NCI-H345 treated with DMSO at 0.1 percent for 48 hours (cell line): ENCODE results near the gene AFAP1.

Experiments used
- DNase-seq: peaks from one replicate; lab custom pipeline; 2025; ENCODE audit not compliant: unreplicated experiment; lab: John Stamatoyannopoulos, UW

AFAP1 gene

GRCh38 chr4:7939377-7940108, at the start of gene AFAP1:
AFAP1 (minus strand) TSS chr4:7939861; CDS start chr4:7872078, 67,783 bp downstream.
- DNase-seq: peak; percentile 42

GRCh38 chr4:7988437-7988836, 48.8 kb upstream of the AFAP1 start:
- DNase-seq: no peak

- DNase-seq: peak; percentile 33
Observed at GRCh38 chr4:7987148-7987989, 47.7 kb upstream of the AFAP1 start.

DNA sequence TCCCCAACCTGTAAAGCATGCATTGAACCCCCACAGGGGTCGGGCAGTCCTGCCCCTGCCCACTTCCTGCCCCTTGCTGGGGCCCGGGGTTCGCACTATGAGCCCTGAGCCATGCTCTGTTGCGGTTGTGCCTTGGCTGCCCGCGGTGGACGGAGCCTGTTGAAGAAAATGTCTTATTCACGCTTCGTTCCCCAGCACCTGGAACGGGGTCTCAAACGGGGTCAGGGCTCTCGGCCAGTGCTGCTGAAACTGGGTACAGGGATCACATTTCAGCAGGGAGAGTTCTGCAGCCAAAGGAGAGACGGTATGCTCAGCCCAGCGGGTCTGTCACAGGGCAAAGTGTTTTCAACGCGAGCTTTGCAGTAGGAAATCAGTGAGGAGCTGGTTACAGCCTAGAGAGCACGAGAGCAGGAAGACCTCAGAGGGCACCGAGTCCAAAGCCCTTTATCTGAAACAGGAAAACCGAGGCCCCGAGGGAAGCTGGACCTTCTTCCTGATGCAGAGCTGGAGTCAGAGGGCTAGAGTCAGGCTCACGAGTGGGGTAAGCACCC, 46.3 kb upstream of the AFAP1 start:
- DNase-seq: no peak

DNA sequence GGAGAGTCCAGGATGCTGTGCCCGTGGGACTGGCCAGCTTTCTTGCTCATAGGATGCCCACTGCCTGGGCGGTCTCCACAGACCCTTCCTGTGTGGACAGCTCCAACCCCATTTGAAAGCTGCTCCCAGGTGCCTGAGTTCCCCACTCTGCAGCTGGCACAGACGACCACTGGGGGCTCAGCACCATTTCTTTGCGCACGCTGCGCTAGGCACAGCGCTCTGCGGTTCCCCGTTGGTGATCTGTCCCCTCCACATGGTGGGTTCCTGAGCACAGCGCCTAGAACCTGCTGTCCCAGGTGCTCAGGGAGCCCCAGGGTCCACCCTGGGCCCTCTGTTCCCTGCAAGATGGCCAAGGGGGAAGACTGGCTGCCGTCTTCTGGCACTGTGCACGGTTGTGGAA, 45.4 kb upstream of the AFAP1 start:
- DNase-seq: no peak

DNA sequence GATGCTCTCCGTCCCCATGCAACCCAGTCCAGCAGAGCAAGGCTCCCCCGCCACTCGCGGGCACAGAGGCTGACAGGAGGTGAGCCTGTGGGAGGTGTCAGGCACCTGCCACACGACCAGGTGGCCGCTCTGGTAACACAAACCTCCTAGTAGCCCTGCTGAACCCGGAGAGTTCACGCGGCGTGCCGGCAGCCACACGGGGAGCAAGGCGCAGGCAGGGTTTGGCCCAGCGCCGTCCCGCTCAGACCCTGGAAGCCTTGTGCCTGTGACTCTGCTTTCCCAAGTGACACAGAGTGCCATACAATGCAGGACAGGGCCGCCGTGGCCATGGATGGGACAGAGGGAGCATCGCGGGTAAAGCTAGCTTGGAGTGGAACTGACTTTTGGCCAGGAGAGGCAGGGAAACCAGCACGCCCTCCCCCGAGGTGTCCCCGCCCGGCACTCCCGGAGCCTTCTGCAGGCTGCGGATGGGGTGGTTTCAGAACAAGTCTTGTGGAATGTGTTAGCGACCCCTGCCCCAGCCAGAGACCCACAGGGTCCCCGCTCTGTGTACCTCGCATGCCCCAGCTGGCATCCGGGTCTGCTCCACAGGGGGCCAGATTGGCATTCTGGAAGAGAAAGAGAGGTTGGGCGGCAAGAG, 44.7 kb upstream of the AFAP1 start:
- DNase-seq: no peak

GRCh38 chr4:7983296-7983695, 43.6 kb upstream of the AFAP1 start:
- no peak for DNase-seq

DNA sequence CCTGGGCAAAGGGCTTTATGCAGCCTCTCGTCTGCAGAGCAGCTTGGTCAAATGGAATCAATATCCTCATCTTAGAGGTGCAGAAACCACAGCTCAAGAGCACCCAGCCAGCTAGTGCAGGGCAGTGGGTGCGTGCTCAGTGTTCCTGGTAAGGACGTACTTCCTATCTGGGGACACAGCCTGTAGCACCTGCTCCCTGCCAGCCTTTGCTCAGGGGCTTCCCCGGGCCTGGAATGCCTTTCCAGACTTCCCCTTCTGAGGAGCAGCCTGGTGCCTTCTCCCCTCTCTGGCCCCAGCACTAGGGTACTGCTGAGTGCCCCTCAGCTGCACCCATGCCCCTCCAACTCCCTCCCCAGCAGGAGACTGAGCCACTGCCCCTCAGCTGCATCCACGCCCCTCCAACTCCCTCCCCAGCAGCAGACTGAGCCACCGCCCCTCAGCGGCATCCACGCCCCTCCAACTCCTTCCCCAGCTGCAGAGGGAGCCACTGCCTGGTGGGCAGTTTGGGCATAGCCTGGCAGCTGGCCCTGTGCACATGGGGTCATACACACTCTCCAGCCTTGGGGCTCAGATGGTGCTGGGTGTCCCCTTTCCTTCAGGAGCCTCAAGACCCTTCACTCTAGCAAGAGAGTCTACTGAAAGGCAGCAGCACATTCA, 42.2 kb upstream of the AFAP1 start:
- DNase-seq: no peak

- DNase-seq: no peak
Observed at GRCh38 chr4:7980036-7980435, 40.4 kb upstream of the AFAP1 start.

DNA sequence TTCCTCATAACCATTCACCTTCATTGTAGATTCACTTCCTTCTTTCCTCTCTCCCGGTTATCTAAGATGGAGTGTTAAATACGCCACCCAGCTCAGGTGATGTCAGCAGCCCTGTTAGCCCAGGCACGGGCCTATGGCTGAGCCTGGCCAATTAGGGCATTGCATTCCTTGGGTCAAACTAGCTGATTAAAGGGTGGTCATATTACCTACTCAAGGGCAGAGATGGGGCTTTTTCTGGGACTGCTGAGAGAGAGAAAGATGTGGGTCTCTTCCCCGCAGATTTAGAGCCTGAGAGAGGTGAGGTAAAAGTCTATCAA, 39.9 kb upstream of the AFAP1 start:
- no peak for DNase-seq

- DNase-seq: no peak
Observed at GRCh38 chr4:7978907-7979651, 39.4 kb upstream of the AFAP1 start.

DNA sequence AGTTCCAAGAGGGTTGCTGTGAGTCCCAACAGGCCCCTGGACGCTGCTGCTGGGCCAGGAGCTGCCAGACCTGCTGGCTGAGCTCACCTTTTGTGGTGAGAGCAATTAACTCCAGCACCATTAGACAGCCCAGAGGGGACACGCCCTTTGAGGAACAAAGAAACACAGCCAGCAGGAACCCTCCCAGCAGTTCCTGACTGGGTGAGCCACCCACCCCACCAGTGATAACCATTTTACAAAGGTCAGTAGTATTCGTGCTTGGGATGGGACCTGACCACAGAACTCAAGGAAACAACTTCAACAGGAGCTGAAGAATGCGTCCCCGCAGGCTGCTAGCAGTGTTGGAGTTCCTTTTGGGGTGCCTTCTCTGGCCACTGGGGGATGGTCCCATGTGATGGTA, 38.8 kb upstream of the AFAP1 start:
- no peak for DNase-seq

- DNase-seq: no peak
Observed at GRCh38 chr4:7976634-7977033, 37.0 kb upstream of the AFAP1 start.

DNA sequence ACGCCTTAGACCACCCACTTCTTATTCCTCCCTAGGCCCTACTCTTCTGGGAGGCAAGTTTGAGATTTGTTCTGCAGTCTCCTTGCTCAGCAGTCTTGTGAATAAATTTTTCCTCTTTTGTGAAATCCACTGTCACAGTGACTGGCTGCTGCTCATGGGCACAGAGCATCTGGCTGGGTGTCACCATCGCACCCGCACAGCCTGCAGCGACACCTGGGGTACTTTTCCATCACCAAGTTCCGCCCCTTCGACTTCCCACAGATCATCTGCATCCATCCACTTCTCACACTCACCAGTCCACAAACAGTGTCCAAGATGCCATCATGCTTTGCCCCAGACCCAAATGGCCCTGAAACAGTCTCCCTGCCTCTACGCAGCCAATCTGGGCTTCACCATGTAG, 36.4 kb upstream of the AFAP1 start:
- DNase-seq: no peak

GRCh38 chr4:7974425-7974824, 34.8 kb upstream of the AFAP1 start:
- DNase-seq: no peak

DNA sequence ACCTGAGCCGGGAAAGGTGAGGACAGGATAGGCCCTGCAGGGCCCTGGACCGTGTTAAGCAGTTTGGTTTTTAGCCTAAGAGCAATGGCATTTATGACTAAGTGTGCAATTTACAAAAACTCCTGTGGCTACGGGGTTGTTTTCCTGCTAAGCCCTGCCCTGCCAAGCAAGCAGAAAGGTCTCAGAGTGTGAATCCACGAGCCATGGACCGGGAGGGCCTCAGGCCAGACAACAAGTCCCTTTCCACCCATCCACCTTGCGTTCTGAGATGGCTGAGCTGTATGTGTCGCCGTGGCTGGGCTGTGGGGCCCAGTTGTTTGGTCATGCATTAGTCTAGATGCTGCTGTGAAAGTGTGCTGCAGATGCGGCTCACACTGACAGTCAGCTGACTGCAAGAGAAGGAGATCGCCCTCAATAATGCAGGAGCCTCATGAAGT, 33.9 kb upstream of the AFAP1 start:
- no peak for DNase-seq

DNA sequence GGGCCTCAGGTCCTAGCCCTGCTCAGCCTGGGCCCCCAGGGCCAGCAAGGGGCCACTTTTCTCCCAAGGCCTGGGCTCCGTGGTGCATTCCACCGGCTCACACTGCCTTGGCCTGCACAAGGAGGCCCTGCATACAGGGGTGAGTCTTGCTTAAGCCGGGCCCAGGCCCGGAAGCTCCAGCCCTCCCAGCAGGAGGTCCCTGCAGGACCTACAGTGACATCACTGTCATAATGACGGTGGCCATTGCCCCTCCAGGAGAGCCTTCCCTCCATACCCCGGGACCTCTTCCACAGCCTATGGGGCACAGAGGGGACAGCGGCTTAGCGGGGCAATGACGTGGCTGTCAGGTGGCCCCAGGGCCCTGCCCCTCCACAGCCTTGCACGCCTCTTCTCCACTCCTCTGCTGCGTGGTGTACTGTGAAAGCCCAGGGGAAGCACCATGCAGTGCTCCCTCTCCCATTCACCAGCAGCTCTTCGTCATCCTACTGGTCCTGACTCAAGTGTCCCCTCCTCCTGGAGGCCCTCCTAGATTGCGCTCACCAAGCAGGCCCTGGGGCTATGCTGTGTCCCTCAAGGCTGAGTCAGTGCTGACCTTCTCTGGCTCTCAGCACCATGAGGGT, 32.3 kb upstream of the AFAP1 start:
- DNase-seq: no peak

DNA sequence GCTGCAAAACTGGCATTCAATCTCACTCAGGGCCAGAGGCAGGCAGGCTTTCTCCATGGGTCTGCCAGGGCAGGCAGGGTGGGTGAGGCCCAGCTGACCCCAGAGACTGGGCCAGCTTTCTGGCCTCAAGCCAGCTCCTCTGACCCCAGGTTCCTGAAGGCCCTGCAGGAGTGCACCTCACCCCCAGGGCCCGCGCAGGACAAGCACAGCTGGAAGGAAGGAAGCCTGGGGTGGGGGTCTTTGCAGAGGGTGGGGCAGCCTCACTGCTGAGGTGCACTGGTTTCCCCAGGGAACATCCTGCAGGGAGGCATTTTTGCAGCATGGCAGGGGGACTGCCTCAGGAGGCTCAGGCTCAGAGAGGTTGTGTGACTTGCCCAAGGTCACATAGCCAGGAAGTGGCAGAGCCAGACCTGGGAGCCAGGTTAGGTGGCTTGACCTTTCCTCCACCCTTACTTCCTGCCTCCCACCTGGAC, 31.5 kb upstream of the AFAP1 start:
- DNase-seq: no peak

DNA sequence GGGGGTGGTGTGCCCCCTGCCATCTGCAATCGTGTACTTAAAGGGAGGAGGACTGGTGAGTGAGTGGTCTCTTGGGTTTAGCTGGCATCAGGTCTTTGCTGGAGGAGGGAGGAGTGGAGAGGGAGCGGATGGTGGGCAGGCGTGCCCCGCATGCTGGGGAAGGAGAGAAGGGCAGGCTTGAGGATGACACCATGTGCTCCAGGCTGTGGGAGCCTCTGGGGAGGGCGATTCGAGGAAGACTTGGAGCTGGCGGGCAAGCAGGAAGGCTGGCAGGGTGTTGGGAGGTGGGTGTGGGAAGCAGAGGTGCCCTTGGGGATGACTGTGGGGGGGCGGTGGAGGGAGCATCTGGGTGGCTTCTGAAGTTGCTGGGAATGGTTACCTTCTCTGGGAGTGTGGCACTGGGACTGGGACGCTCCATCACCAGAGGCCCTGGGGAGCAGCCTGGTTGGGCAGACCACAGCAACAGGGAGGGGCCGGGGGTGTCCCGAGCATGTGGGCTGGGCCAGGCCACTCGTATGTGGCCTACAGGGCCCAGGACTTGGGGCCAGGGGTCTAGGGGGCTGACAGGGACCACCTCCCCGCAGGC, 30.8 kb upstream of the AFAP1 start:
- no peak for DNase-seq
